IMR-90 (cell line): ENCODE results near the gene NET1. TPM values are rescaled to one million over a fixed set of nuclear protein-coding genes. Genes with fewer than 3 reads are reported as not detected.
"Not testable (repeated sequence)": the region's sequence is repeated elsewhere in the genome, so short reads cannot be mapped to it uniquely, and the experiment has no call there.

ENCODE experiments used
- ATAC-seq: fragments of 200-7000 bp; cut with Tn5 transposase; 2 replicates; pipeline ENCODE4 v1.9.1; 2020; ENCODE audit warnings: low read depth, mild to moderate bottlenecking, moderate library complexity
- BruUV-seq: library from RNA; stranded (reverse); fragments of 400-500 nt; replicated peaks from 2 replicates; lab custom pipeline; 2021; lab: Mats Ljungman, UMichigan
- CTCF ChIA-PET: fragments of 300-600 bp; formaldehyde crosslinking; extraction: SDS; loops from one replicate; lab custom pipeline; 2021; ENCODE audit warnings: antibody characterized with exemption; lab: Yijun Ruan, JAX
- POLR2A ChIA-PET: fragments of 300-600 bp; sonication (Branson Sonifier 250); formaldehyde crosslinking; loops from one replicate; lab custom pipeline; 2022; ENCODE audit warnings: antibody characterized with exemption; ENCODE audit not compliant: unreplicated experiment; lab: Charles Lee
- DNase-seq: peaks from one replicate; pipeline ENCODE4 v3.0.0; 2013
- H2AFZ ChIP-seq: replicated peaks from 2 replicates; pipeline ENCODE3; 2013; ENCODE audit warnings: low read length, mild to moderate bottlenecking; ENCODE audit not compliant: poor library complexity
- H2AK5ac ChIP-seq: 2 replicates; pipeline ENCODE4 v1.6.1; 2013; ENCODE audit warnings: low read depth, low read length, inconsistent platforms
- H2AK9ac ChIP-seq: replicated peaks from 2 replicates; pipeline ENCODE3; 2013; ENCODE audit warnings: mild to moderate bottlenecking, low read depth, low read length, moderate library complexity; ENCODE audit not compliant: poor library complexity
- H2BK120ac ChIP-seq: 2 replicates; pipeline ENCODE4 v1.6.1; 2013; ENCODE audit warnings: low read depth, low read length, inconsistent platforms
- H2BK15ac ChIP-seq: 3 replicates; pipeline ENCODE4 v1.6.1; 2013; ENCODE audit warnings: low read depth, low read length, inconsistent platforms
- H2BK20ac ChIP-seq: 2 replicates; pipeline ENCODE4 v1.6.1; 2013; ENCODE audit warnings: low read depth, mild to moderate bottlenecking, inconsistent platforms, low read length, moderate library complexity
- H2BK5ac ChIP-seq: 2 replicates; pipeline ENCODE4 v1.6.1; 2013; ENCODE audit warnings: mild to moderate bottlenecking, low read depth, low read length, inconsistent platforms; ENCODE audit not compliant: poor library complexity, severe bottlenecking
- H3K14ac ChIP-seq: replicated peaks from 2 replicates; pipeline ENCODE4 v1.6.1; 2013; ENCODE audit warnings: low read depth, low read length, inconsistent platforms
- H3K18ac ChIP-seq: 2 replicates; pipeline ENCODE4 v1.6.1; 2013; ENCODE audit warnings: low read depth, low read length, control low read depth
- H3K23ac ChIP-seq: 2 replicates; pipeline ENCODE4 v1.6.1; 2013; ENCODE audit warnings: low read depth, low read length, inconsistent platforms
- H3K27ac ChIP-seq: 2 replicates; pipeline ENCODE4 v1.5.1; 2013; ENCODE audit warnings: mild to moderate bottlenecking, control low read depth, low read length; ENCODE audit not compliant: insufficient read depth
- H3K27me3 ChIP-seq: 2 replicates; pipeline ENCODE4 v1.6.1; 2013; ENCODE audit warnings: low read length; ENCODE audit not compliant: control insufficient read depth, insufficient read depth
- H3K36me3 ChIP-seq: 2 replicates; pipeline ENCODE4 v1.6.1; 2013; ENCODE audit warnings: low read length, mixed read lengths; ENCODE audit not compliant: control insufficient read depth, insufficient read depth
- H3K4ac ChIP-seq: 2 replicates; pipeline ENCODE4 v1.6.1; 2013; ENCODE audit warnings: low read depth, low read length, inconsistent platforms
- H3K4me1 ChIP-seq: 2 replicates; pipeline ENCODE4 v1.6.1; 2013; ENCODE audit warnings: low read length, mixed read lengths; ENCODE audit not compliant: control insufficient read depth, insufficient read depth
- H3K4me2 ChIP-seq: 2 replicates; pipeline ENCODE4 v1.6.1; 2013; ENCODE audit warnings: low read depth, mild to moderate bottlenecking, control low read depth, low read length, moderate library complexity
- H3K4me3 ChIP-seq: 2 replicates; pipeline ENCODE4 v1.5.1; 2013; ENCODE audit warnings: low read depth, mild to moderate bottlenecking, control low read depth, low read length, moderate library complexity; ENCODE audit not compliant: insufficient read depth
- H3K56ac ChIP-seq: 2 replicates; pipeline ENCODE4 v1.6.1; 2013; ENCODE audit warnings: low read length, inconsistent platforms; ENCODE audit not compliant: insufficient read depth; ENCODE audit errors: extremely low read depth
- H3K79me1 ChIP-seq, 2 experiments: 2 replicates each; pipeline ENCODE4 v1.6.1; 2013; ENCODE audit warnings: low read length in 2 of 2, inconsistent platforms in 1 of 2, low read depth in 1 of 2
- H3K9ac ChIP-seq: 2 replicates; pipeline ENCODE4 v1.6.1; 2013; ENCODE audit warnings: low read depth, low read length, control low read depth
- H3K9me1 ChIP-seq: 2 replicates; pipeline ENCODE4 v1.6.1; 2013; ENCODE audit warnings: low read length, inconsistent platforms; ENCODE audit not compliant: insufficient read depth
- H3K9me3 ChIP-seq: 2 replicates; pipeline ENCODE4 v1.6.1; 2013; ENCODE audit warnings: low read length; ENCODE audit not compliant: control insufficient read depth, insufficient read depth
- H4K20me1 ChIP-seq: 2 replicates; pipeline ENCODE4 v1.6.1; 2013; ENCODE audit warnings: low read length, inconsistent platforms; ENCODE audit not compliant: insufficient read depth
- H4K5ac ChIP-seq: 2 replicates; pipeline ENCODE4 v1.6.1; 2013; ENCODE audit warnings: mild to moderate bottlenecking, low read depth, low read length, control low read depth
- H4K8ac ChIP-seq, 2 experiments: 2 replicates each; pipeline ENCODE4 v1.6.1; 2013; ENCODE audit warnings: low read depth in 2 of 2, low read length in 2 of 2, control low read depth in 1 of 2, inconsistent platforms in 1 of 2
- H4K91ac ChIP-seq: 2 replicates; pipeline ENCODE4 v1.6.1; 2013; ENCODE audit warnings: low read depth, low read length, inconsistent platforms; ENCODE audit not compliant: insufficient read depth
- WGBS, 2 experiments: methylation state at CpG; one replicate each; pipeline versions ENCODE4 v1.1.5 to v1.1.7; 2013; ENCODE audit warnings: missing lambda C conversion rate in 2 of 2; ENCODE audit not compliant: insufficient read length in 1 of 2; ENCODE audit errors: extremely low coverage in 2 of 2; 5-methylcytosine and 5-hydroxymethylcytosine counted together
- dilution Hi-C: fragments of 300-500 bp; cut with HindIII; formaldehyde crosslinking; loops from one replicate; pipeline ENCODE4 v1.14.3; 2018; ENCODE audit warnings: low sequenced_read_pairs; ENCODE audit not compliant: unreplicated experiment
- in situ Hi-C: fragments of 300-500 bp; cut with MboI; formaldehyde crosslinking; loops from 3 replicates; pipeline ENCODE4 v1.14.3; 2019; ENCODE audit warnings: low sequenced_read_pairs, inconsistent platforms, mixed read lengths
- intact Hi-C: fragments of 100-400 bp; cut with micrococcal nuclease; formaldehyde crosslinking; loops from 2 replicates; pipeline ENCODE4 v1.10.0; 2022
- polyA plus RNA-seq, 3 experiments: library from polyadenylated mRNA; depleted of rRNA; stranded (reverse); fragments of >200 nt; gene quantifications; 2 replicates each; pipeline ENCODE4 v1.2.3, GENCODE V29; 2012; ENCODE audit warnings: low replicate concordance in 1 of 3
- total RNA-seq: library from RNA; depleted of rRNA; stranded (reverse); fragments of >200 nt; gene quantifications from 2 replicates; pipeline ENCODE4 v1.2.3, GENCODE V29; 2012
- TF ChIP-seq, protein P1 (sequence below): conservative IDR thresholded peaks from 2 replicates; pipeline ENCODE4 v1.5.1; 2012; ENCODE audit warnings: mild to moderate bottlenecking, low read depth, low read length, improper control_type of control experiment

Gene NET1
- total and polyA plus RNA-seq, 2 of the 4 experiments (the other 2 are of a cell fraction) = 20.0 to 54.7 TPM

- TF ChIP-seq, protein P1, sequence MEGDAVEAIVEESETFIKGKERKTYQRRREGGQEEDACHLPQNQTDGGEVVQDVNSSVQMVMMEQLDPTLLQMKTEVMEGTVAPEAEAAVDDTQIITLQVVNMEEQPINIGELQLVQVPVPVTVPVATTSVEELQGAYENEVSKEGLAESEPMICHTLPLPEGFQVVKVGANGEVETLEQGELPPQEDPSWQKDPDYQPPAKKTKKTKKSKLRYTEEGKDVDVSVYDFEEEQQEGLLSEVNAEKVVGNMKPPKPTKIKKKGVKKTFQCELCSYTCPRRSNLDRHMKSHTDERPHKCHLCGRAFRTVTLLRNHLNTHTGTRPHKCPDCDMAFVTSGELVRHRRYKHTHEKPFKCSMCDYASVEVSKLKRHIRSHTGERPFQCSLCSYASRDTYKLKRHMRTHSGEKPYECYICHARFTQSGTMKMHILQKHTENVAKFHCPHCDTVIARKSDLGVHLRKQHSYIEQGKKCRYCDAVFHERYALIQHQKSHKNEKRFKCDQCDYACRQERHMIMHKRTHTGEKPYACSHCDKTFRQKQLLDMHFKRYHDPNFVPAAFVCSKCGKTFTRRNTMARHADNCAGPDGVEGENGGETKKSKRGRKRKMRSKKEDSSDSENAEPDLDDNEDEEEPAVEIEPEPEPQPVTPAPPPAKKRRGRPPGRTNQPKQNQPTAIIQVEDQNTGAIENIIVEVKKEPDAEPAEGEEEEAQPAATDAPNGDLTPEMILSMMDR = no peak
Observed at GRCh38 chr10:5470062-5470751, 57.9 kb downstream of the NET1 start (continued).

DNA sequence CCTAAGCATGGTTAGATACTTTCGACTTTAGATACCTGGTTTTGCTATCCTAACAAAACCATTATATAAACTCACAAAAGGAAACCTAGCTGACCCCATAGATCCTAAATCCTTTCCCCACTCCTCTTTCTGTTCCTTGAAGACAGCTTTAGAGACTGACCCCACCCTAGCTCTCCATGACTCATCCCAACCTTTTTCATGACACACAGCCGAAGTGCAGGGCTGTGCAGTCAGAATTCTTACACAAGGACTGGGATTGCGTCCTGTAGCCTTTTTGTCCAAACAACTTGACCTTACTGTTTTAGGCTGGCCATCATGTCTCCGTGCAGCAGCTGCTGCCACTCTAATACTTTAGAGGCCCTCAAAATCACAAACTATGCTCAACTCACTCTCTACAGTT is 62.3 kb downstream of the NET1 start:
- 40% methylated on average over 4 of the region's 4 CpGs; no CpG with 5 or more reads in 1 of the 2 experiments for WGBS, 2 experiments
- H3K27ac ChIP-seq, H2BK15ac ChIP-seq, H3K9me1 ChIP-seq, POLR2A ChIA-PET, H2BK5ac ChIP-seq, H3K9ac ChIP-seq, BruUV-seq, H2AFZ ChIP-seq, H4K5ac ChIP-seq, CTCF ChIA-PET, H3K14ac ChIP-seq, H4K8ac ChIP-seq, H3K36me3 ChIP-seq, H3K56ac ChIP-seq, dilution Hi-C loops, H3K79me1 ChIP-seq, H4K91ac ChIP-seq, H3K27me3 ChIP-seq, H3K18ac ChIP-seq, H2AK5ac ChIP-seq, H3K4ac ChIP-seq, H3K4me3 ChIP-seq, H3K4me2 ChIP-seq, ATAC-seq, H3K4me1 ChIP-seq, intact Hi-C loops, H2AK9ac ChIP-seq, H3K9me3 ChIP-seq, H3K23ac ChIP-seq, H2BK120ac ChIP-seq, H4K20me1 ChIP-seq, H2BK20ac ChIP-seq: not testable (repeated sequence)
- in situ Hi-C loops = loop anchor here (25.0 kb wide), 1 partner anchor 388 kb away; no protein-coding TSS in a partner anchor
- DNase-seq = peak; percentile 54

GRCh38 chr10:5475088-5475487 is 62.7 kb downstream of the NET1 start:
- intact Hi-C loops, H3K4ac ChIP-seq, H2AK5ac ChIP-seq, H3K9ac ChIP-seq, H4K5ac ChIP-seq, H3K36me3 ChIP-seq, BruUV-seq, in situ Hi-C loops, H4K8ac ChIP-seq, H3K27me3 ChIP-seq, H3K9me3 ChIP-seq, H3K18ac ChIP-seq, DNase-seq, POLR2A ChIA-PET, H3K56ac ChIP-seq, H2AK9ac ChIP-seq, H3K23ac ChIP-seq, H4K91ac ChIP-seq, H2BK120ac ChIP-seq, H3K14ac ChIP-seq, H3K4me2 ChIP-seq, H3K4me1 ChIP-seq, H2BK15ac ChIP-seq, H2BK5ac ChIP-seq, H4K20me1 ChIP-seq, ATAC-seq, H3K79me1 ChIP-seq, H3K4me3 ChIP-seq, CTCF ChIA-PET, H2AFZ ChIP-seq, H2BK20ac ChIP-seq, H3K9me1 ChIP-seq, dilution Hi-C loops: not testable (repeated sequence)
- 94% methylated on average over 3 of the region's 8 CpGs; no CpG with 5 or more reads in 1 of the 2 experiments for WGBS, 2 experiments
- H3K27ac ChIP-seq = peak overlapping the region; percentile 21; the same call in 1 of the 2 replicates
